RCC 7860 (cell line): ENCODE measurements around the gene KIAA0513.

Experiments
- DNase-seq: peaks from one replicate; pipeline ENCODE4 v3.0.0-alpha.2; 2015; ENCODE audit warnings: low spot score
- FAIRE-seq: peaks from 2 replicates; lab custom pipeline; 2012; peaks lifted over from hg19 to GRCh38; lab: Jason Lieb, UNC

Gene KIAA0513

GRCh38 chr16:85086347-85087291 lies 59.0 kb downstream of the KIAA0513 start:
- FAIRE-seq (no peak), DNase-seq (peak; percentile 55)

- DNase-seq (no peak), FAIRE-seq (no peak)
Measured at GRCh38 chr16:85087899-85088569, 60.4 kb downstream of the KIAA0513 start.

GRCh38 chr16:85088570-85089199 lies 61.1 kb downstream of the KIAA0513 start:
- DNase-seq (no peak), FAIRE-seq (no peak)

DNA sequence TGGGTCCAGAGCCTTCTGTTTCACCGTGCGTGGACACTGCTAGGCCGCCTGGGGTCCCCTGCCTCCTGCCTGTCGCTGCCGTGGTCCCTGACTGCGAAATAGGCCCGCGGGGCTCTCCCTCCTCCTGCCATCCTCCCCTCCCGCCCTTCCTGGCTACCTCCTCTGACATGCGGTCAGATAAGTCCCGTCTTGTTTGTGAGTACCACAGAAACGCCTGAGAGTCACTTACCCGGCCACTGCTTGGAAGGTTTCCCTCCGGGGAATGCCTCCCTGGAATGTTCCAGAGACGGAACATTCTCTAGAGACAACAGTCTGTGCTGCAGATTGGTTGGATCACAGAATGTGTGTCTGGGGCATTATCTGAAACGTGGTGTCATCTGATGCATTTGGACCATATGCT lies 61.9 kb downstream of the KIAA0513 start:
- no peak for DNase-seq
- FAIRE-seq: no peak

- FAIRE-seq: no peak
- DNase-seq: no peak
Measured at GRCh38 chr16:85090181-85090580, 62.6 kb downstream of the KIAA0513 start.

GRCh38 chr16:85090873-85091521 lies 63.4 kb downstream of the KIAA0513 start:
- no peak for DNase-seq
- no peak for FAIRE-seq

GRCh38 chr16:85091522-85091910 lies 63.9 kb downstream of the KIAA0513 start:
- no peak for DNase-seq
- FAIRE-seq: no peak

DNA sequence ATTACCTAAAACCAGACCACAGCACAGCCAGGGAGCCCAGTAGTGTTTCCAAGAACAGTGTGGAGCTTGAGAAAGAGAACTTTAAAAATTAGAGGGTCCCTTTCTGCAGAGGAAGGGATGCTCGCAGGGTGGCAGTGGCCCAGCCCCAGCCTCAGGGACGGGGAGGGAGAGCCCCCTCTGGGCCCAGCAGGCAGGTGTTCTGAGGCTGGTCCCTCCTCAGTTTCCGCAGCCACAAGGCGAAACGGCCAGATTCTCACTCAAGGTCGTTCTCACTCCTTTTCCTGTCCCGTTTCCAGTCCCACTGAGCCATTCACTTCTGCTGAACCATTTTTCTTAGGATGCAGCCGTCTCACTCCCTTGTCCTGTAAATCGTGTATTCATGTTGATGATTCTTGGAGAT lies 64.7 kb downstream of the KIAA0513 start:
- DNase-seq: no peak
- no peak for FAIRE-seq

DNA sequence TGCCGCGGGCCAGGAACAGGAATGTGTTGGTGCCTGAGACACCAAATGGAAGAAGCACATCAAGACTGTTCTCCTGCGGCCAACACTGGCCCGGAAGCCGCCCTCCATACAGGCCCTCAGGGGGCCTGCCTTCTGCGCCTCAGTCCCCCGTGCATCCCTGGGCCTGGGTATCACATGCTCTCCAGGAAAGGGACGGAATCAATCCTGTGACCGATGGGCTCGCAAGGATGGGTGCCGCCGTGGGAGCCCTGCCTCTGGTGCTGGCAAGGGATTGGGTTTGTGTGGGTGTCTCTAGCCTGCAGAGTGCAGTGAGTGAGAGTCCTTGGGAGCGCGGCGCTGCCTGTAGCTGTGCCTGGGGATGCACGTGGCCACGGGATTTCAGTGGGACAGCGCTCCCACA lies 65.3 kb downstream of the KIAA0513 start:
- FAIRE-seq: no peak

DNA sequence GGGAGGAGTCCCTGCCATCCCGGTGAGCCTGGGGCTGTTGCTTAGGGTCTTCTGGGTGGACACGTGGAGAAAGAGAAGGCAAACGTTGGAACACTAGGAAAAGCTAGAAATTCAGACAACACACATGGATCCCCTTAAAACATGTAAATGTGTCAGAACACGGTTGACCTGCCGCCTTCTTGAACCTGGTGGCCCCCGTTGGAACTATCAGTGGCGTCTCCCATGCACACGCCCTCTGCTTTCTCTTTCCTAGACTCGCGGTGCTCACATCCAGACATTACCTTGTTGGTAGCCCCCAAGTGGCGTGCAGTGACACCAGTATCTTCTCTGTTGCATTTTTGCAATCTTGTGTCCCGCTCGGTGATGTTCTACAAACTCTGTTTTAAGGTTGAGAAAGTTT lies 66.1 kb downstream of the KIAA0513 start:
- FAIRE-seq (no peak), DNase-seq (no peak)

More for the DNA sequence above, 65.3 kb downstream of the KIAA0513 start:
- no peak for DNase-seq

DNA sequence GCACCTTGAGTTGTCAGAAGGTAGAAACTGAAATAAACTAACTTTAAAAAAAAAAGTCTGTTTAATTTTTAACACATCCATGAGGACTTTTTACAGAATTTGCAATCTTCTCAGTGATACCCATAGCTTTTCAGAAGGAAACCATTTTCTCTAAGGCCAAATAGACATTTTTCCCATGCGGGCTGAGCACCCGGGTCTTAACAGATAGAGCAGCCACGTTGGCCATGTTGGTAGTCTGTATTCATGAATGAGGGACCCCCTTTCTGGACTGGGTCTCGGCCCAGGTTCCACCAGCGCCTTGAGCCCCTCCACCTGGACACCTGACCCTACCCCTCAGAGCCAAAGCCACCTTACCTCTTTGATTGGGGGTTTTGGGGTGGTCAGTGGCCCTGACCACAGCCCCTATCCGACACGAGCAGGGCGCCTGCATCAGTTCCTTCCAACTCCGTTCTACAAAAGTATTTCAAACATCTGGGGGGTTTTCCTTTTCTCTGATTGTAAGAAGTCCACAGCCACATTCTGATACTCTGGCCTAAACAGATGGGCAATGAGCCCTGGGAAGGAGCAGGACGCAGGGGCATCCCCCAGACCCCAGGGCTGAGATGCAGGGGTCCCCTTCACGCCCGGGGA lies 66.7 kb downstream of the KIAA0513 start:
- FAIRE-seq: no peak
- no peak for DNase-seq

- FAIRE-seq (no peak), DNase-seq (no peak)
Measured at GRCh38 chr16:85094812-85095211, 67.2 kb downstream of the KIAA0513 start.

- FAIRE-seq: no peak
Measured at GRCh38 chr16:85096921-85097320, 69.3 kb downstream of the KIAA0513 start.

GRCh38 chr16:85098565-85098964 lies 71.0 kb downstream of the KIAA0513 start:
- FAIRE-seq (no peak), DNase-seq (no peak)

More at GRCh38 chr16:85096921-85097320, 69.3 kb downstream of the KIAA0513 start:
- DNase-seq: no peak

- no peak for FAIRE-seq
- no peak for DNase-seq
Measured at GRCh38 chr16:85100265-85100664, 72.7 kb downstream of the KIAA0513 start.

- DNase-seq (no peak), FAIRE-seq (no peak)
Measured at GRCh38 chr16:85101956-85102630, 74.5 kb downstream of the KIAA0513 start.

DNA sequence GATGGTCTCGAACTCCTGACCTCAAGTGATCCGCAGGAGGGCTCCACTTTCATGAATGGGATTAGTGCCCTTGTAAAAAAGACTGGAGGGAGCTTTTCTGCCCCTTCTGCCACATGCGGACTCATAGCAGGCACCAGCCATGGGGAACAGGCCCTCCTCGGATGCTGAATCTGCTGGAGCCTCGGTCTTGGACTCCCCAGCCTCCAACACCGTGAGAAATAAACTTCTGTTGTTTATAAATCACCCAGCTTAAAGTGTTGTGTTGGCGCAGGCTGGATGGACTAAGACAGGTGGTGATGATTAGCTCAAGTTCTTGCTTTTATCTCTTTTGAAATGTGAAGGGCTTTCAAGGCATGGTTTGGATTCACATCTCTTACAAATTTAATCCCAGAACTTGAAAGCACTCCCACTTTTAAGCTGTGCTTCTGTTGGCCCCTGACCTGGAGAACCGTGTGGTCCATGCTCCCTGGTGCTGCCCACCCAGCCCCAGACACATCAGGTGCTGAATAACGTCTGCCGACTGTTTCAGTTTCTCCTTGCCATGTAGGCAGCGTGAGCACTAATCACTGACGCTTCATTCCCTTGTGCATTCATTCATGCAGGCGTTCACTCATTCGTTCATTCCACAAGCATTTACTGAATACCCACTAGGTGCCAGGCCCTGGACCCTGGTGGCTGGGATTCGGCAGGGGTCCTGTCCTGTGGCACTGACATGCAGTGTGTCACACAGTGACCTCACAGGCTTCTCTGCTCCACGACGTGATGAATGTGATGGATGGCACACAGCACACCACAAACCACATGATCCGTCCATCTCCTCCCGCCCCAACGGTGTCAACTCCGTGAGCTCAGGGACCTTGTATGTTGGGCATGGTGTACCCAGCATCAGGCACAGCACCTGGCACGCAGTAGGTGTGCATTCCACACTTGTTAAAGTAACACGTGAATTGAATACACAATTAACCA lies 75.8 kb downstream of the KIAA0513 start:
- no peak for FAIRE-seq
- no peak for DNase-seq

GRCh38 chr16:85104147-85104546 lies 76.6 kb downstream of the KIAA0513 start:
- DNase-seq (no peak), FAIRE-seq (no peak)

DNA sequence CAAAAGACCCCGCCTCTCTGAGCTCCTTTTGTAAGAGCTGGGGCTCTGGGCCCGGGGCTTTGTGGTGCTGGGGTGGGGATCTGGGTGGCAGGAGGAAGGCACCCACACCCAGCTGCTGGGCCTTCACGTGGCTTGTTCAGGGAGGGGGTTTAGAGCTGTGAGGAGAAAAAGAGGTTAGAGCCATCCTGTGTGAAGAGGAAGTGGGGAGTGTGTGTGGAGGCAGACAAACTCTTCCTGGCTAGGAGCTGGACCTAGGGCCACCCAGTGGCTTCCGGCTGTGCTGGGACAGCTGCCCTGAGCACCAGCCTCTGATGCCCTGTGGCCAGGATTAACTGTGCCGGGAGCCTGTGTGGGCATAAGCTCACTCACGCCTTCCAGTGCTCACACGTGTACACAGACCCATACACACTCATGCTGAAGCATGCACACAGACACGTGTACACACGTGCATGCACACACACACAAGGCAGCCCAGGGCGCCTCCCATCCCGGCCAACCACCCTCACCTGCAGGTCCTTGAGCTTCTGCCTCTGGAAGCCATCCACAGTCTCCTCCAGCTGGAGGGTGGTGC lies 77.3 kb downstream of the KIAA0513 start:
- DNase-seq: no peak

More for the DNA sequence above, 77.3 kb downstream of the KIAA0513 start:
- no peak for FAIRE-seq
